Hematopoietic multipotent progenitor cell treated with erythropoietin and hydrocortisone succinate and interleukin-3 and kit ligand, for 15 days (in vitro differentiated cells): ENCODE results near the gene CTNNA3.

Experiments
- DNase-seq: peaks from one replicate; pipeline ENCODE4 v3.0.0-alpha.2; 2015; ENCODE audit warnings: low spot score

The CTNNA3 gene

DNA sequence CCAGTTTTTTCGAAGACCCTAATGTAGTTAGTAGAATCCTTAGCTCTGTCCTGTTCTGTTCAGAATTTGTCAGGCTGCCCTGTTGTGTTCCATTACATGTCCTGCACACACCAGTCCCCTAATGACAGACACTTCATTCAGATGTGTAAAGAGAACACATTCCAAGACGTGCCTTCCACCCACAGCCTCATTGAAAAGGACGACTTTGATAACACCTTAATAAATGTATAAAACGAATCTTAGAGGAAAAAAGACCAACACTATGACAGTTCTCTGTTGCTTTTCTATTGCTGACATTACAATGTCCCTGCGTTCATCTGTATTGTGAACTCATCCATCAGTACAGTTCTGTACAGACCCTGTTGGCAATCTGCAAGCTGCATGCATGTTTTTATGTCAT lies 766.6 kb downstream of the CTNNA3 start:
- no peak for DNase-seq

DNA sequence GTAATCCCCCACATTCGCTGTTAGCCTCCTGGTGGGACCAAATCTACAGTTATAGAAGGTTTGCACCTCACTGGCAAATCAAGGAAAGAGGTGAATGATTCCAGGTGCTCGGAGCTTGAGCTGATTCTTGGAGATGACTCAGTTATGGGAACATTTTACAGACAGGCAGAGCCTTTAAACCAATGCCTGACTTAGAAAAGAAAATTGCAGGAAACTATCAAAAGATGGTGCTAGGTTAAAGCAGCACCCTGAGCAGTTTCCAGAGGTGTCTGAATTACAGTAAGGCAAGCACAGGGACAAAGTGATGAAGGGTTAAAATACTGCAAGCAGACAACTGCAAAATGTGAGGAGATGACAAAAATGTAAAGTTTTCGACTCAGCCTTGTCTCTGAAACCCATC lies 767.2 kb downstream of the CTNNA3 start:
- DNase-seq = no peak

DNA sequence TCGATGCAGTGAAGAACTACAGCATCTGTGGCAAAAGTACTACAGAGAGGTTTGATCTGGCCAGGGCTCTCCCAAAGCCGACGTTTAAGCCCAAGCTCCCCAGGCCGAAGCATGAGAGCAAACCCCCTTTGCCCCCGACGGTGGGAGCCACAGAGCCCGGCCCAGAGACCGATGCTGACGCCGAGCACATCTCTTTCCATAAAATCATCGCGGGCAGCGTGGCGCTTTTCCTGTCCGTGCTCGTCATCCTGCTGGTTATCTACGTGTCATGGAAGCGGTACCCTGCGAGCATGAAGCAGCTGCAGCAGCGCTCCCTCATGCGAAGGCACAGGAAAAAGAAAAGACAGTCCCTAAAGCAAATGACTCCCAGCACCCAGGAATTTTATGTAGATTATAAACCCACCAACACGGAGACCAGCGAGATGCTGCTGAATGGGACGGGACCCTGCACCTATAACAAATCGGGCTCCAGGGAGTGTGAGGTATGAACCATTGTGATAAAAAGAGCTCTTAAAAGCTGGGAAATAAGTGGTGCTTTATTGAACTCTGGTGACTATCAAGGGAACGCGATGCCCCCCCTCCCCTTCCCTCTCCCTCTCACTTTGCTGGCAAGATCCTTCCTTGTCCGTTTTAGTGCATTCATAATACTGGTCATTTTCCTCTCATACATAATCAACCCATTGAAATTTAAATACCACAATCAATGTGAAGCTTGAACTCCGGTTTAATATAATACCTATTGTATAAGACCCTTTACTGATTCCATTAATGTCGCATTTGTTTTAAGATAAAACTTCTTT lies 767.8 kb downstream of the CTNNA3 start:
- no peak for DNase-seq

DNA sequence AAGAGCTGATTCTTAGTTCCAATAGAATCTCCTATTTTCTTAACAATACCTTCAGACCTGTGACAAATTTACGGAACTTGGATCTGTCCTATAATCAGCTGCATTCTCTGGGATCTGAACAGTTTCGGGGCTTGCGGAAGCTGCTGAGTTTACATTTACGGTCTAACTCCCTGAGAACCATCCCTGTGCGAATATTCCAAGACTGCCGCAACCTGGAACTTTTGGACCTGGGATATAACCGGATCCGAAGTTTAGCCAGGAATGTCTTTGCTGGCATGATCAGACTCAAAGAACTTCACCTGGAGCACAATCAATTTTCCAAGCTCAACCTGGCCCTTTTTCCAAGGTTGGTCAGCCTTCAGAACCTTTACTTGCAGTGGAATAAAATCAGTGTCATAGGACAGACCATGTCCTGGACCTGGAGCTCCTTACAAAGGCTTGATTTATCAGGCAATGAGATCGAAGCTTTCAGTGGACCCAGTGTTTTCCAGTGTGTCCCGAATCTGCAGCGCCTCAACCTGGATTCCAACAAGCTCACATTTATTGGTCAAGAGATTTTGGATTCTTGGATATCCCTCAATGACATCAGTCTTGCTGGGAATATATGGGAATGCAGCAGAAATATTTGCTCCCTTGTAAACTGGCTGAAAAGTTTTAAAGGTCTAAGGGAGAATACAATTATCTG lies 768.6 kb downstream of the CTNNA3 start:
- no peak for DNase-seq

DNA sequence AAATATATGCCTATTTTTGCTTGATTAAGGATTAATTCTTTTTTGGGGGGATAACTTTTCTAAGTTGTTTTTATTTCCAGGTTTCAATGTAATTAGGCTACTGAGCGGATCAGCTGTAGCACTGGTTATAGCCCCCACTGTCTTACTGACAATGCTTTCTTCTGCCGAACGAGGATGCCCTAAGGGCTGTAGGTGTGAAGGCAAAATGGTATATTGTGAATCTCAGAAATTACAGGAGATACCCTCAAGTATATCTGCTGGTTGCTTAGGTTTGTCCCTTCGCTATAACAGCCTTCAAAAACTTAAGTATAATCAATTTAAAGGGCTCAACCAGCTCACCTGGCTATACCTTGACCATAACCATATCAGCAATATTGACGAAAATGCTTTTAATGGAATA lies 769.2 kb downstream of the CTNNA3 start:
- no peak for DNase-seq

DNA sequence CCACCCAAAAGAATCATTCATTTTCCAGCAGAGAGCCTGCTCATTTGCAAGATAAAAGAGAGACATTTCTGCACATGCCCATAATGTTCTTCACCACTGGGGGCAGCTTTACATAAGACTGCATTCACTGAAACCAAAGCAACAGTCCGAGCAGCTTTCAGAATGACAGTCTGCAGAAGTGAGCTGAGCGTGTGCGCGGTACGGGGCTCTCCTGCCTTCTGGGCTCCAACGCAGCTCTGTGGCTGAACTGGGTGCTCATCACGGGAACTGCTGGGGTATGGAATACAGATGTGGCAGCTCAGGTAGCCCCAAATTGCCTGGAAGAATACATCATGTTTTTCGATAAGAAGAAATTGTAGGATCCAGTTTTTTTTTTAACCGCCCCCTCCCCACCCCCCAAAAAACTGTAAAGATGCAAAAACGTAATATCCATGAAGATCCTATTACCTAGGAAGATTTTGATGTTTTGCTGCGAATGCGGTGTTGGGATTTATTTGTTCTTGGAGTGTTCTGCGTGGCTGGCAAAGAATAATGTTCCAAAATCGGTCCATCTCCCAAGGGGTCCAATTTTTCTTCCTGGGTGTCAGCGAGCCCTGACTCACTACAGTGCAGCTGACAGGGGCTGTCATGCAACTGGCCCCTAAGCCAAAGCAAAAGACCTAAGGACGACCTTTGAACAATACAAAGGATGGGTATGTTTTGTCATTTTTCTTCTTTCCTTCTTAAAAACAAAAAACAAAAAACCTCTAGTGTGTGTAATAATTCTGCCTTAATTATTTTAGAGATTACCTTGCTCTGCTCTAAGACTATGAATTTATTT lies 769.9 kb downstream of the CTNNA3 start, which contains the start of gene LRRTM3:
Gene LRRTM3, plus strand, starts transcription at position 141 of the 820 bp plus-strand sequence.
- DNase-seq = no peak

DNA sequence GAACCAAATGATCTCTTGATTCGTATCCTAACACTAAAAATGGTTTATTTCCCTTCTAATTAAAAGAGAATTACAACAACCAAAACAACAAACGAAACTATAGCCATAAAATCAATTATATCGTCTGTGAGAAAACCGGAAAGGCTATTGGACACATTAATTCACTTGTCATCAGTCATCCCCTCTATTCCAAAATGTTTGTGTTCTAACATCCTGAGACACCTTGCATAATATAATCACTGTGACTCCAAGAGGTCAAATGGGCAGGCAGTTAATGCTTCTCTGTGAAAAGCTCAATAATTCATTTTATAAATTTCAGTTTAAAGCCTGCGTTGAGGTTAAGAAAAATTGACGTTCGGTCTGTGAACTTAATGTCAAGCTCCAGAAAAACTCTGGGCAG lies 770.6 kb downstream of the CTNNA3 start:
- no peak for DNase-seq

DNA sequence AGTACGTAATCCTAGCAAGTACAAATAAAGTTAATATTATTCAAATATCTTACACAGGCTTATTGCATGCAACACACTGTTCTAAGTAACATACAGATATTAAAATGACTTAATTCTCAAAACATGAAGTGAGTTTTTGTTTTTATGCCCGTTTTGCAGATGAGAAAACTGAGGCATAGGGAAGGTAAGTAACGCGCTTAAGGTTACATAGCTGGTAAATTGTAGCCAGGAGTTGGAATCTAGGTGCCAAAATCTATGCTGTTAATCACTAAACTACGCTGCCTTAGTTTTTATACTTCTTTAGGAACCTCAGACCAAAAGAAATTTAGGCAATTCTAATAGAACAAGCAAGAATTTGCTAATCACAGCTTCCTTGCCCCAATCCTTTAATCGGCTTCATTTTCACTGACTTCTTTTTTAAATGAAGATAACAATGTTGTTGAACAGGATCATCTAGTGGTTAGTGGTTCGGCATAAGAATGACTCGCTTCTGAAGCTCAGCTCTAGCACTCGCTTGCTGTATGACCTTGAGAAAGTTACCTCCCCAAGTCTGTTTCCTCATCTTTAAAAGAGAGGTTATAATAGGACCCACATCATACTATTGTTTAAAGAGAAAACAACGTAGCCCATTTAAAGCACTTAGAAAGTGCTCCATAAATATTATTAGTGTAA lies 771.2 kb downstream of the CTNNA3 start:
- no peak for DNase-seq

DNA sequence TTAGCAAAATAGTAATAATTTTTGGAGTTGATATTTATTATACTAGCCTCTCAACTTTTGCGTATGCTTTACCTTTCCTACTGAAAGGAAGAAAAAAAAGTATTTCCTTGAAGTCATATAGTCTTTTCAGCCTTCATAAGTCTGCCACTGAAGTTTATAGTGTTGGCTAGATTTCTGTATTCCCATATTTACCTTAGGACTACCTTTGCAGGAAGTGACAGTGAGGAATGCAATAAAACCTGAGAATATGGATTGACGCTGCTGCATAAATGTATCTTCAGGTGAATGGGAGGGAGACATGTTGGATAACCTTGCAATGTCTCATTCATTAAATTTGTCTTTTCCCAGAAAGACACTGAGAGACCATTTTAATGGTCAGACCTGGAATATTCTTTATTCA lies 776.7 kb downstream of the CTNNA3 start:
- no peak for DNase-seq

DNA sequence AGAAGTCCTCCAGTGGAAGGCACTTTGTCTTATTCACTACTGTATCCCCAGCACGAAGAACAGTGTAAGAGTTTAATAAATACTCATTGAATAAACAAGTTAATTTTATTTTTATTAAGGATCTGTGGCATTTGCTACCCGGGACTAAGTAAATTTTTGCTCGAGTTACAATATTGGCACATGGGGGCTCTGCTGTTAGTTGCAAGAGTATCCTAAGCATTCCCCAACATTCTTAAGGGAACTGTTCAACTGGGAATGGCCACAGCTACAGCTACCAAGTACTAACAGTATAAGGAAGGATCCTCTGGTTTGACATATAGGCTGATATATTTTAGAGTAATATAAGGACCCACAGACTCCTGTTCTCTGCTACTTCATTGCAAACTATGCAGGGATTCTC lies 778.9 kb downstream of the CTNNA3 start:
- DNase-seq = no peak

DNA sequence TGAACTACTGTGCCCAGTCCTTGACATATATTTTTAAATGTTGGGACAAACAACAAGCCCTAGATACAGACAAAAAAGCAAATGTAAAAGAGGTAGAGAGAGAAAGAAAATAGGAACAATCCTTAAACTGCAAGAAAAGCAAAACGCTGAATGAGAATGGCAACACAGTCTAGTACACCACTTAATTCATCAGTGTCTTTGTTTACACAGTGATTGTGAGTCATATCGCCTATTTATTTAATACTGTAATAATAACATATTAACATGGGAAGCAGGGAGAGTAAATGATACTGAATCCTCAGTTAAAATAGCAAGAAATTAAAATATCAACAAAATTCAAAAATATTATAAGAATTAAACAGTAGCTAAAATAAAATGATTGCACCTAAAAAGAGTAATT lies 780.0 kb downstream of the CTNNA3 start:
- DNase-seq = no peak

DNA sequence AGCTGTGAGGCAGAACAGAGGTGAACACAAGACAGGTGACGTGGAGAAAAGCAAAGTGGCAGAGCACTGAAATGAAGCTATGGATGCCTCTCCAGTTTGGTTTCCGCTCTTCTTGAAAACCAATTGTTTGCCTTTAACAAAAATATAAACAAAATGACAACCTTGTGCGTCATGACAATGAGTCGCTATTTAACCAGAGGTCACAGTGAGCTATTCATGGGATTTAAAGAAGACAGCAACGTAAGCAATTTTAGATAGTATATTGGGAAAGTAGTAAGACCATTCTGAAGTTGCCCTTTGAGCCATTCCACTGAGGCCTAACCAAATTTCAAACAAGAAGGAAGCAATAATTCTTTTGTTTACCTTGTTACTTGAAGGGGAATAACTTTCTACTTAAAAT lies 785.3 kb downstream of the CTNNA3 start:
- DNase-seq = no peak

DNA sequence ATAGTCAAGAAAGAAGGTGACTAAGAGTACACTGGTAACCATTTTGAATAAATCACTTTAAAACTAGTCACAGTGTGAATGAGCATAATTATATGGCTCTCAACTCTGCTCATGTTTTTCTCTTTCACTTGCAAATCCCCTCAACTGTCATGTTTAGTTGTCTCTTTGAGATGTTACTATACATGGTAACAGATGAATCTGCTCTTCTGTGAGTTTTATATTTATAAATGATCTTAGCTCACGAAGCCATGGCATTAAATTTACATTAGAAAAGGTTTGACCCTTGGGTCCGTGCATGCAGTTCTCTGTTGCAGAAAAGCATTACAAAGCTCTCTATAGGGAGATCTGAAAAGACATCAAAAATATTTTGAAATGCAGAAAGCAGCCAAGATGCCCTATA lies 803.1 kb downstream of the CTNNA3 start:
- no peak for DNase-seq

DNA sequence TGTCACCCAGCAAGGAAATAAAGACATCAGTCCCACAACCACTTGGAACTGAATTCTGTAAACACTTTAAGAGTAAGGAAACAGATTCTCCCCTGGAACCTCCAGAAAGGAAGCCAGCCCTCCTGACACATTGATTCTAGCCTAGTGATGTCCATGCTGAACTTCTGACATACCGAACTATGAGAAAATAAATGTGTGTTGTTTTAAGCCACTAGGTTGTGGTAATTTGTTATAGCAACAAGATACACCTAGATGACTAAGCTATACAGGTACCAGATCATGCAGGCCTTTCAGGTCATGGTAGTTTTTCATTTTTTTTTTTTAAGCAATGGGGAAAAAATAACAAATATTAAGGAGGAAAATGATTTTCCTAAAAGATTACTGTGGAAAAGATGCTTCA lies 807.8 kb downstream of the CTNNA3 start:
- DNase-seq = no peak

DNA sequence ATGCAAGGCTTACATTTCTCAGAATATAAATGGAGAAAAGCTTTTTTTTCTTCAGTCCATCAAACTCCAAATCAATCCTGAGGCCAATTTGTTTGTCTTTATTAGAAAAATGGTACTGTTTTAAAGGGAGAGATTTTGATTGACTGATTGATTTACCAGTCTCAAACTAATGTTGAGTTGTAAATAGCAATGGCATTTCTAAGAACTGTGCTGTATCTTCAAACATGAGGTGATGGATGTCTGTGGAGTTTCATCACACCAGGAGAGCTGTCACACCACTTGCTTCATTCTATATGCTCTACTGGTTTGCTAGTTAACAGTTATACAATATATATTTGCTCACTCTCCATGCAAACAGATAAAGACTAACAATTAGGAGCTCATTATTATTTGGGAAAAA lies 809.1 kb downstream of the CTNNA3 start:
- no peak for DNase-seq

DNA sequence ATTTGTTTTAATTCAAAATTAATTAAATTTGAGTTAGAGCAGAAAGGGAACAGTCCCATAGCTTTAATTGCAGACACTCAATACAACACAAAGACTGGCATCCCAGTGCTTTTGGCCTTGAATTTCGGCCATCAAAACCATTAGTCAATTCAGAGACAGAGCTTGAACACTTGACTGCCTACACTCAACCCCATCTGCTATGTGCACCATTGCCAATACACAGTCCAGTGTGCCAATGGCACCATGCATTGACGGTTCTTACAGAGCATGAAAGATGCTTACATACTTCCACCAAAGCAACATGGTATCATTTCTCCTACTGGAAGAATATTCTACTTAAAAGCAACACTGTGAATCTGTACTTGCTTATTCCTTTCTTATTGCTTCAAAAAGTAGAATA lies 813.7 kb downstream of the CTNNA3 start:
- DNase-seq = no peak

DNA sequence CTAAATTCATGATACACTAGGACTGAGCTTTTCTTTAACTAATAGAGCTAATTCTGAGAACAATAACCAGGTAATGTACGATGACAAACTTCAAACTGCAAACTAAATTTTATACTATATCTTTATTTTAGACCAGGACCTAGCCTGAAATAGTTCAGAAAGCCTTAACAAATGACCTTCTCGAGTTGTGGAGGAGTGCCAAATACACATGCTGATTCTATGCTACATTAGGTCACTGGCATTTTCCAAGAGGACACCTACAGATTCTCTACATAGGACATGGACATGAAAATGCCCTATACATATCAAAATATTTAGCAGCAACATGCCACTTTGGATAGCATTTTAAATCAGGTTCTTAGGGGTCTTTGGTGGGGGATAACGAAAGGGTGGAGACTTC lies 814.2 kb downstream of the CTNNA3 start:
- no peak for DNase-seq

DNA sequence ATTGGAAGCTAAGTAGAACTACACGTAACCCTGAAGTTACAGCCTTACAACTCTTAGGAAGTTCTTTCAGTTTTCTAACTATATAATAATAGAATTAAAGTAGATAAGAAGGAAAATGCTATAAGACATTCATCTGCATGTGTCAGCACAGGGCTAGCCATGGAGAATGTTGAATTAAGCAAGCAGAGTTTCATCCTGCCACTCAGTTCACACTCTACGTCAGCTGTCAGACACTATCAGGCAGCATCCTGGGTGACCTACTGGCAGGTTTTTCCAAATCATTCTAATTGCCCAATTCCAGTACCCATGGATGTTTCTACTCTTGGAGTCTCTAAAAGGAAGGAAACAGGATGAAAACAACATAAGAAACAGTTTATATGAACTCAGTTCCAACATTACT lies 815.2 kb downstream of the CTNNA3 start:
- DNase-seq = no peak

DNA sequence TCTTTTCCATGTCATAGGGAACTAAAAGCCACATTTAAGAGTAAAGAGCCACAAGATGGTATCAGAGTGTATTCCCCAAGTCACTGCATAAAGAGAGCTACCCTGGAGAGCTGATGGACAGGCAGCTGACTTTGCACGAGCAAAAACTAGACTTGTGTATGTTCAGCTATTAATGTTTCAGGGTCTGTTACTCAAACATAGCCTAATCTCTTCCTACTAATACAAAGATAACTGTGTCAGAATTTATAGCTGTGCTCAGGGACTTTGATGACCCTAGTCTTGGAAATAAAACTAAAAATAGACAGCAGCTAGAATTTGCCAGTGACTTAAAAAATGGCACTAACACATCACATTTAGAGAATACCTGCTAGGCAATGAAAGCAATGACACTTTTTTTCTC lies 815.7 kb downstream of the CTNNA3 start:
- no peak for DNase-seq

DNA sequence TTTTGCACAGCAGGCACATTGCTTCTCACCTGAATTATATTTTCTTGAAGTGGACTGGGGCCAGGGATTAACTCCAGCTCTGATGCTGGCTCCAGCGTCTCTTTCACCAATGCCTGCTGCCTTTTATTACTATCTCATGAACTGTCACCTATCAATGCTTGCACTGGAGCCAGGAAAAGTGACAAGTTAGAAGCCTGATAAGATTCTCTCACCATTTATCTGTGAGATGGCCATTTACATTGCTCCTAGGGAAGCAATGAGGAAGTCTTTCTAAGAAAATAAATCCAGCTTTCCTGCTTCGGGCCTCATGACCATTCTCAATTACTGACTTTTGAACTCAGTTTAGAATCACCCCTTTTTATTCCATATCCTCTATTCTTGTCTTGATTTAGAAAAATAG lies 818.6 kb downstream of the CTNNA3 start:
- DNase-seq = no peak

DNA sequence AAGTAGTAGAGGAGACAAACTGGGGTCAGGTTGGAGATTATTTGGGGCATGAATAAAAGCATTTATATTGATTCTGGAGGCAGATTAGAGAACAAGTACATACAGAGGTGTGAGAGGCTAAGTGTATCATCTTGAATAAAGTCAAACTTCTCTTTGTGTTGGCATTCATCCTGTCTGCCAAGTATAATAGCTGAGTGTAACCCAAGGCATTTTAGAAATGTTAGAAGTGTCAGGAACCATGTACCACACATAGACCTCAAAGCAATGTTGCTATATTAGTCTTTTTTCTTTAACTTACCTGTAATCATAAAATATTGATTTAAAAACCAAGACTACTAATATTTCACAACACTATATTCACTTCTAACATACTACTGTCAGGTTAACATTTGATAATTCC lies 826.4 kb downstream of the CTNNA3 start:
- DNase-seq = no peak

DNA sequence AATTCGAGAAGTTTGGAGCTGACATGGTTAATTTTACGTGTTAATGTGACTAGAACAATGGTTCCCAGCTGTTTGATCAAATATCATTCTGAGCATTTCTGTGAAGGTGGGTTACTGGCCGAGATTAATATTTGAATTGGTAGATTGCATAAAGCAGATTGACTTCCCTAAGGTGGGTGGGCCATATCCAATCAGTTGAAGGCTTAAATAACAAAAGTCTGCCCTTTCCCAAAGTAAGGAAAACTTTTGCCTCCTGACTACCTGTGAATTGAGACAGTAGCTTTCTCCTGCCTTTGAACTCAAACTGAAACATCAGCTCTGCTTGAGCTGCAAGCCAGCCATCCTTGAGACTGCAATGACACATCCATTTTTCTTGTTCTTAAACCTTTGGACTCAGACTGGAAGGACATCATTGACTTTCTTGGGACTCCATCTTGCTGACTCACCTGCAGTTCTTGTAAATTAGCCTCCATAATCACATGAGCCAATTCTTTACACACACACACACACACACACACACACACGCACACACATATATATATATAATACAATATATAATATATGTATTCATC lies 833.2 kb downstream of the CTNNA3 start:
- DNase-seq = no peak
